MM.1S (cell line): ENCODE data around the gene BID.

Experiments used
- DNase-seq: peaks from one replicate; pipeline ENCODE4 v3.0.0-alpha.2; 2015
- H2AFZ ChIP-seq: fragments of 300-600 bp; sonication (generic); 2 replicates; pipeline ENCODE4 v1.6.0; 2016; ENCODE audit warnings: antibody characterized with exemption, low read length
- H3F3A ChIP-seq: fragments of 300-600 bp; sonication (generic); 2 replicates; pipeline ENCODE4 v1.6.1; 2016; ENCODE audit warnings: mild to moderate bottlenecking, antibody characterized with exemption, low read length, moderate library complexity, mixed read lengths; ENCODE audit not compliant: insufficient read depth
- H3K27ac ChIP-seq: fragments of 300-600 bp; sonication (generic); 2 replicates; pipeline ENCODE4 v1.5.1; 2016; ENCODE audit warnings: mild to moderate bottlenecking, low read length
- H3K27me3 ChIP-seq: fragments of 300-600 bp; sonication (generic); replicated peaks from 2 replicates; pipeline ENCODE4 v1.6.0; 2016; ENCODE audit warnings: low read length; ENCODE audit not compliant: insufficient read depth
- H3K36me3 ChIP-seq: fragments of 300-600 bp; sonication (generic); replicated peaks from 2 replicates; pipeline ENCODE4 v1.6.1; 2016; ENCODE audit warnings: mild to moderate bottlenecking, low read length, mixed read lengths; ENCODE audit not compliant: insufficient read depth
- H3K4me1 ChIP-seq: fragments of 300-600 bp; sonication (generic); 2 replicates; pipeline ENCODE4 v1.6.1; 2016; ENCODE audit warnings: low read length, mixed read lengths
- H3K4me2 ChIP-seq: fragments of 300-600 bp; sonication (generic); 2 replicates; pipeline ENCODE4 v1.6.0; 2016; ENCODE audit warnings: low read depth, low read length
- H3K4me3 ChIP-seq: fragments of 300-600 bp; sonication (generic); 2 replicates; pipeline ENCODE4 v1.5.1; 2016; ENCODE audit warnings: low read length, mixed read lengths
- H3K79me2 ChIP-seq: fragments of 300-600 bp; sonication (generic); 2 replicates; pipeline ENCODE4 v1.6.1; 2016; ENCODE audit warnings: mixed run types, low read length, mixed read lengths
- H3K9ac ChIP-seq: fragments of 300-600 bp; sonication (generic); 2 replicates; pipeline ENCODE4 v1.6.1; 2016; ENCODE audit warnings: low read length, mixed read lengths
- H3K9me2 ChIP-seq: fragments of 300-600 bp; sonication (generic); replicated peaks from 2 replicates; pipeline ENCODE4 v1.6.1; 2016; ENCODE audit warnings: mild to moderate bottlenecking, low read length, mixed read lengths; ENCODE audit not compliant: insufficient read depth
- H3K9me3 ChIP-seq: fragments of 300-600 bp; sonication (generic); replicated peaks from 2 replicates; pipeline ENCODE4 v1.6.1; 2016; ENCODE audit warnings: mild to moderate bottlenecking, low read length, mixed read lengths; ENCODE audit not compliant: insufficient read depth
- H4K20me1 ChIP-seq: fragments of 300-600 bp; sonication (generic); 2 replicates; pipeline ENCODE4 v1.6.1; 2016; ENCODE audit warnings: mild to moderate bottlenecking, low read length, moderate library complexity, mixed read lengths; ENCODE audit not compliant: insufficient read depth
- EZH2 ChIP-seq: fragments of 300-600 bp; sonication (generic); optimal IDR thresholded peaks from 2 replicates; pipeline ENCODE3; 2017; ENCODE audit warnings: low read depth, mild to moderate bottlenecking, antibody characterized with exemption, low read length, mixed read lengths
- EZH2phosphoT487 ChIP-seq: fragments of 300-600 bp; sonication (generic); IDR thresholded peaks from 2 replicates; pipeline ENCODE4 v1.6.1; 2018; ENCODE audit warnings: antibody characterized with exemption, low read length
- TF ChIP-seq, protein P1 (sequence below): fragments of 300-600 bp; sonication (generic); IDR thresholded peaks from 2 replicates; pipeline ENCODE4 v1.5.1; 2016; ENCODE audit warnings: antibody characterized with exemption, low read length, mixed read lengths

Gene BID

DNA sequence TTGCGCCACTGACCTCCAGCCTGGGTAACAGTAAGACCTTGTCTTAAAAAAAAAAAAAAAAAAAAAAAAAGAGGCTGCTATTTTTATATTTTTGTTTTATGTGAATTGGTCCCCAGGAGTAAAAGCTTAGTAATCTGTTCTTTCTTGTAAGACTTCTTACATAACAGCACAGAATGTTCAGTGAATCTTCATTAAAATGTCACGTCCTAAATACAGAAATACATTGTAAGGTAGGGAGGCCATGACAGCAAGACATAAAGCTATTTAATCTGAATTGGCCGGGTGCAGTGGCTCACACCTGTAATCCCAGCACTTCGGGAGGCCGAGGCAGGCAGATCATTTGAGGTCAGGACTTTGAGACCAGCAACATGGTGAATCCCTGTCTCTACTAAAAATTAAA is 64.2 kb downstream of the BID start:
- H4K20me1 ChIP-seq: peaks cover 6% of the 10 kb centered on the region; the same call in 1 of the 2 replicates
- no peak overlapping the region for H3K27ac ChIP-seq
- H3K4me1 ChIP-seq: peaks cover 18% of the 10 kb centered on the region
- no peak overlapping the region for H3K4me3 ChIP-seq
- no peak overlapping the region for H3K4me2 ChIP-seq
- H3F3A ChIP-seq: peaks cover 17% of the 10 kb centered on the region
- no peaks in the 10 kb centered on the region for H3K27me3 ChIP-seq
- H3K79me2 ChIP-seq: no peaks in the 10 kb centered on the region
- no peak for DNase-seq
- TF ChIP-seq, protein P1, sequence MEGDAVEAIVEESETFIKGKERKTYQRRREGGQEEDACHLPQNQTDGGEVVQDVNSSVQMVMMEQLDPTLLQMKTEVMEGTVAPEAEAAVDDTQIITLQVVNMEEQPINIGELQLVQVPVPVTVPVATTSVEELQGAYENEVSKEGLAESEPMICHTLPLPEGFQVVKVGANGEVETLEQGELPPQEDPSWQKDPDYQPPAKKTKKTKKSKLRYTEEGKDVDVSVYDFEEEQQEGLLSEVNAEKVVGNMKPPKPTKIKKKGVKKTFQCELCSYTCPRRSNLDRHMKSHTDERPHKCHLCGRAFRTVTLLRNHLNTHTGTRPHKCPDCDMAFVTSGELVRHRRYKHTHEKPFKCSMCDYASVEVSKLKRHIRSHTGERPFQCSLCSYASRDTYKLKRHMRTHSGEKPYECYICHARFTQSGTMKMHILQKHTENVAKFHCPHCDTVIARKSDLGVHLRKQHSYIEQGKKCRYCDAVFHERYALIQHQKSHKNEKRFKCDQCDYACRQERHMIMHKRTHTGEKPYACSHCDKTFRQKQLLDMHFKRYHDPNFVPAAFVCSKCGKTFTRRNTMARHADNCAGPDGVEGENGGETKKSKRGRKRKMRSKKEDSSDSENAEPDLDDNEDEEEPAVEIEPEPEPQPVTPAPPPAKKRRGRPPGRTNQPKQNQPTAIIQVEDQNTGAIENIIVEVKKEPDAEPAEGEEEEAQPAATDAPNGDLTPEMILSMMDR: no peak
- TF ChIP-seq EZH2 (no peak), EZH2phosphoT487 (no peak)
- no peaks in the 10 kb centered on the region for H3K9me3 ChIP-seq
- H3K9ac ChIP-seq: no peak overlapping the region
- no peak overlapping the region for H2AFZ ChIP-seq
- H3K36me3 ChIP-seq: no peaks in the 10 kb centered on the region
- no peaks in the 10 kb centered on the region for H3K9me2 ChIP-seq

DNA sequence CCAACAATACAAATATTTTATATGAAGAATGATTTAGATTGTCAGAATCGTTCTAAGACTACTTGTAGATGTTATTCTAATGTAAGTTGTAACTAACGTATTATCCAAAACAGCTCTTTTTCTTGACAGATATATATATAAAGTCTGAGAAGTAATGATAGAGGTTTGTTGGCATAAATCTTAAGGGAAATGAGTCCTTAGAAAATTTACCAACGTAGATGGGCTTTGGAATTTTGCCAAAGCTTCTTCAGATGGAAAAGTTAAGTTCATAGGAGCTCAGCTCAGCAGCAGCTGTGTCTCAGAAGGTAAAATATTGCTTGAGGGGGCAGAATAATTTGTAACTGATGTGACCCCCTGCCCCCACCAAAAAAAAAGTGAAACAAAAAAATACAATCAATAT is 66.7 kb downstream of the BID start:
- Histone ChIP-seq H3K27ac (no peak overlapping the region), H3K4me2 (no peak overlapping the region), H3K4me1 (peaks cover 18% of the 10 kb centered on the region), H3K9me3 (no peaks in the 10 kb centered on the region), H3K79me2 (no peaks in the 10 kb centered on the region), H3K9ac (no peak overlapping the region), H2AFZ (no peak overlapping the region), H3K27me3 (no peaks in the 10 kb centered on the region), H3K36me3 (no peaks in the 10 kb centered on the region), H3K9me2 (no peaks in the 10 kb centered on the region), H3F3A (peaks cover 17% of the 10 kb centered on the region), H4K20me1 (peaks cover 6% of the 10 kb centered on the region; the same call in 1 of the 2 replicates), H3K4me3 (no peak overlapping the region)
- TF ChIP-seq, protein P1: no peak
- TF ChIP-seq EZH2phosphoT487 (no peak), EZH2 (no peak)
- no peak for DNase-seq

DNA sequence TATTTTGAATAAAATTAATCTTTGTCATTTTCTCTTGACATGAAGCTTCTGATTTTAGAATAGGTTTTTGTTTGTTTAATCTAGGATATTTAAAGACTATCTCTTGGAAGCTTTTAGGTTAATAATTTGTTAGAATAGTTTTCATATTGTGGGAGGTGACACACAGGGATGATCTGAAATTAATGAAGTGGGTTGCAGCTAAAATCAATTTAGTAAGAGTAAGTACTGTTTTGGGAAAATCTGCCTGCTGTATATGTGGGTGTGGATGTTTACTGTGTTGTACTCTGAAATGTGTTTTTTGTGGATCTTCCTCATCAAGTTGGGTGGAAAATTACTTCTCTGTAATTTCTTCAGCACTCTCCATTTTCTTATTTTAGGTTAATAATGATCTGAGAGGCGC is 67.3 kb downstream of the BID start:
- Histone ChIP-seq H3K79me2 (no peaks in the 10 kb centered on the region), H3K4me2 (peak overlapping the region; percentile 22; the same call in 1 of the 2 replicates), H3K9me3 (no peaks in the 10 kb centered on the region), H3K36me3 (no peaks in the 10 kb centered on the region), H2AFZ (no peak overlapping the region), H3K9ac (no peak overlapping the region), H3K27me3 (no peaks in the 10 kb centered on the region), H3K27ac (peak overlapping the region; percentile 56; the same call in 1 of the 2 replicates), H3F3A (peaks cover 17% of the 10 kb centered on the region), H3K4me3 (no peak overlapping the region), H4K20me1 (peaks cover 6% of the 10 kb centered on the region; the same call in 1 of the 2 replicates), H3K4me1 (peaks cover 18% of the 10 kb centered on the region), H3K9me2 (no peaks in the 10 kb centered on the region)
- TF ChIP-seq EZH2 (no peak), EZH2phosphoT487 (no peak)
- TF ChIP-seq, protein P1: no peak
- DNase-seq: no peak
